HUDEP-2 (cell line): ENCODE data around the gene MRI1.
"Not testable (repeated sequence)": the region's sequence is repeated elsewhere in the genome, so short reads cannot be mapped to it uniquely, and the experiment has no call there.

Source experiments
- DNase-seq, 76 experiments: peaks; one replicate each; lab custom pipeline; 2025; ENCODE audit not compliant: unreplicated experiment in 76 of 76; lab: John Stamatoyannopoulos, UW

Gene MRI1

DNA sequence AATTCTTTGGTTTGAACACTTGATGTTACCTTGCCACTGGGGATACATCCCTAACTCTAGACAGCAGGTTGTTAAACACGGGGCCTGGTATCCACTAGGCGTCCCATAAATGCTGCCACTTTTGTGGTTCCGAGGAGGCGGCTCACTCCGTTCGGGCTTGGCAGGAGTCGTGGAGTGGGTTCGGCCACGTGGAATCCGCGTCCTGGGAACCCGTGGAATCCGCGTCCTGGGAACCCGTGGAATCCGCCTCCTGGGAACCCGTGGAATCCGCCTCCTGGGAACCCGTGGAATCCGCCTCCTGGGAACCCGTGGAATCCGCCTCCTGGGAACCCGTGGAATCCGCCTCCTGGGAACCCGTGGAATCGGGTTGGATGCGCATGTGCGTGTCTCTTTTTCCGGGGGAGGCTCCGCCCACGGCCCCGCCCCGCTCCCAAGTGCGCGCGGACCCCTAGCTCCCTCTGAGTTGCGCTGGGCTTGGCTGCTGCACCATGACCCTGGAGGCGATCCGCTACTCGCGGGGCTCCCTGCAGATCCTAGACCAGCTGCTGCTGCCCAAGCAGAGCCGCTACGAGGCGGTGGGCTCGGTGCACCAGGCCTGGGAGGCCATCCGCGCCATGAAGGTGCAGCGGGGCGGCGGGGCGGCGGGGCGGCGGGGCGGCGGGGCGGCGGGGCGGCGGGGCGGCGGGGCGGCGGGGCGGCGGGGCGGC, at the start of gene MRI1:
Gene MRI1, plus strand, starts transcription at position 422 of the 707 bp plus-strand sequence. Its CDS starts 67 bp downstream, at position 489.
- DNase-seq: peak in 53 of 76 experiments; percentile 13 to 74 (median 55)

- peak in 72 of 76 experiments; percentile 25 to 91 (median 72) for DNase-seq
Measured at GRCh38 chr19:13717194-13717643, 47.1 kb upstream of the MRI1 start.

DNA sequence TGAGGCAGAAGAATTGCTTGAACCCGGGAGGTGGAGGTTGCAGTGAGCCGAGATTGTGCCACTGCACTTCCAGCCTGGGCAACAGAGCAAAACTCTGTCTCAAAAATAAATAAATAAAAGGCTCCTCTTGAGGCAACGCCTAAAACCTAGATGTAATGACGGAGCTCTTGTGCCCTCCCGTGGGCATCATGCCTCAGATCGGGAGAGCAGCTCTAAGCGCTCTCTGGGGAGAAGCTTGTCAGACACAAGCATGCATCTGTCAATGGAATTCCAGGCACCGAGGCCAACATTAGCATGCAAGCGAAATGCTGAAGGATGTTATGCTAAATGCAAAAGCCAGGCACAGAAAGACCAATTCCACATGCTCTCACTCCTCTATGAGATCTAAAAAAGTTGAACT, 45.6 kb upstream of the MRI1 start:
- DNase-seq: peak in 44 of 76 experiments; percentile 3 to 60 (median 27)

- no peak for DNase-seq
Measured at GRCh38 chr19:13722146-13722545, 42.2 kb upstream of the MRI1 start.

DNA sequence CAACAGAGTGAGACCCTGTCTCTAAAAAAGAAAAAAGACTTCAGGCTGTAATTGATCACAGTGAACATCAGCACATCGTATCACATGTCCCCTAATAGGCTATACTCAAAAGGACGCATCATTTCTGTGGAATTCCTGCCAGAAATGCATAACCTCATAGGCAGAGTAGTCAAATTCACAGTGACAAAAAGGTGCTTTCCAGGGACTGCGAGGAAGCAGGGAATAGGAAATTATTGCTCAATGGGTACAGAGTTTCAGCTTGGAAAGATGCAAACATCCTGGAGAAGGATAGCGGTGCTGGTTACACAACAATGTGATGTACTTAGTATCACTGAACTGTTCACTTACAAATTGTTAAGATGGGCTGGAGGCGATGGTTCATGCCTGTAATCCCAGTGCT, 41.1 kb upstream of the MRI1 start:
- DNase-seq: no peak

DNA sequence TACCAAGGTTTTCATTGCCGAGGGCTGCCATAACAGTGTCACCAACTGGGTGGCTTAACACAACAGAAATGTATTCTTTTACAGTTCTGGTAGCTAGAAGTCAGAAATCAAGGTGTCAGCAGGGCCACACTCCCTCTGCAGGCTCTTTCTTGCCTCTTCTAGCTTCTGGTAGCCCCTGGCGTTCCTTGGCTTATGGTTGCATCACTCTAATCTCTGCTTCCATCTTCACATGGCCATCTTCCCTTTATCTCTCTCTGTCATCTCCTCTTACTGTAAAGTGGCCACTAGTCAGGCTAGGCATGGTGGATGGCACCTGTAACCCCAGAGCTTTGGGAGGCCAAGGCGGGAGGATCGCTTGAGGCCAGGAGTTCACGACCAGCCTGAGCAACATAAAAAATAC, 38.0 kb upstream of the MRI1 start:
- DNase-seq: no peak

DNA sequence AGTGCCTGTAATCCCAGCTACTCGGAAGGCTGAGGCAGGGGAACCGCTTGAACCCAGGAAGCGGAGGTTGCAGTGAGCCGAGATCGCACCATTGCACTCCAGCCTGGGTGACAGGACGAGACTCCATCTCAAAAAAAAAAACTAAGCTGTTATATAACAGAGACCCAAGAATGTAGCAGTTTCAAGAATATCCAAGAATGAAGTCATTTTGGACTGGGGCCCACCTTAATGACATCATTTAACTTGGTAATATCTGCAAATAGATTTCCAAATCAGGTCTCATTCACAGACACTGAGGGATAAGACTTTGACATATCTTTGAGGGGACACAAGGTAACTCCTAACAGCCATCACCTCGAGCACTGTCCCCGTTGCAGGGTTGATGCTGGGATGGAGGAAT, 36.5 kb upstream of the MRI1 start:
- no peak for DNase-seq

DNA sequence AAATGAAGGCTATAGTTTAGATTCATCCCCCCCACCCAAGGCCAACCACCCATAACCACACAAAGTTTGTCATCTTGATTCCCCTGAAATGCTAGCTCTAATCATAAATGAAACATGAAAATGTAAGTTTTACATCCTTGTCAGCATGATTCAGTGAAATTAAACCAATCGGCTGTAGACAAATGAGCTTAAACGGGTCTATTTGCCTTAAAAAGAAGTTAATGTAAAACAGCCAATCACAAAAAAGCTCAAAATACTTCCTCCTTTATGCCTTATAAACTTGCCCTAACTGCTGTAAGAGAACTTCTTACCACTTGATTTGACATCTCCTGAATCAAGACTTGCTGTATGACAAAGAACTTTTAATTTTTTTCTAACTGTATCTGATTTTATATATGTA, 34.5 kb upstream of the MRI1 start:
- peak in 1 of 76 experiments; percentile 5 for DNase-seq

DNA sequence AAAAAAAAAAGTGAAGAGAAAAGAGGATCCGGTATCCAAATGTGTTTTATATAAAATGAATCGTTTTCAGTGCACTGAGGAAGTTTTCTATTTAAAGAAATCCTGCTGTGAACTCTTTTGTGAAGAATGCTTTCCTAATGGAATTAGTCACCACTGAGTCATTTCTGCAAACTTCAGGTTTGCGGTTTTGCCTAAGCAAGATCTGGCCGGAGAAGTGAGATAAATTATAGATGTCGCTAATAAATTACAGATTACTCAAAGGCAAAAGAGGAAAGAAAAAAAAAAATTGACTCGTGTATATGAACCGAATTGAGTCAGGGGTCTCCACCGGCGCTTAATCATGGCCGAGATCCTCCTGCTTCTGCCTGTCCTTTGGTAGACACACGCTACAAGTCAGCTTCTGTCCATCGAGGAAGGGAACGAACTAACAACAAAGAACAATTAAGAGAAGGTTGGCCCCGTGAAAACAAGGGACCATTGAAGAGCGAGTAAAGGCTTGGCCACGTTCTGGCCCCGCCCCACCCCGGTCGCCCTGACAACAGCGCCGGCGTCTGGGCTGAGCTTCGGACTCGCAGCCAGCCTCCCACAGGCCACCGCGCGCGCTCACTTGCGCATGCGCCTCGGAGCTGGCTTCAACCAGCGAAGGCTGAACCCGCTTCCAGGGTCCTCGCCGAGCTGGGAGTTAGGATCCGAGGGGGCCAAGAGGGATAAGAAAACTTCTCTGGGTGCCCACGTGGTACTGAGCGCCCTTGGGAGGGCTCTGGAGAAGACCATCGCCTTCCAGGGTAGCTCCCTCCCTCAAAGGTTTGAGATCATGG, 33.0 kb upstream of the MRI1 start:
- peak in 75 of 76 experiments; percentile 62 to 99 (median 94) for DNase-seq

DNA sequence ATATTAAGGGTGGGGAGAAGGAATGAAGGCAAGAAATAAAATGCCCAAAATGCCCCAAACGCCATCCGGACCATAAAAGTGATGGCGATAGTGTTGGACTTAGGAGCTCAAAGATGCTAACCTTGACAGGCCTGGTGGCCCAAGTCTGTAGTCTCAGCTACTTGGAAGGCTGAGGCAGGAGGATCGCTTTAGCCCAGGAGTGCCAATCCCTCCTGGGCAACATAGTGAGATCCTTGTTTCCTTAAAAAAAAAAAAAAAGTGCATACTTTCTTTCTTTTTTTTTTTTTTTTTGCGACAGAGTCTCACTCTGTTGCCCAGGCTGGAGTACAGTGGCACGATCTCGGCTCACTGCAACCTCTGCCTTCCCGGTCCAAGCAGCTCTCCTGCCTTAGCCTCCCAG, 32.0 kb upstream of the MRI1 start:
- no peak for DNase-seq

DNA sequence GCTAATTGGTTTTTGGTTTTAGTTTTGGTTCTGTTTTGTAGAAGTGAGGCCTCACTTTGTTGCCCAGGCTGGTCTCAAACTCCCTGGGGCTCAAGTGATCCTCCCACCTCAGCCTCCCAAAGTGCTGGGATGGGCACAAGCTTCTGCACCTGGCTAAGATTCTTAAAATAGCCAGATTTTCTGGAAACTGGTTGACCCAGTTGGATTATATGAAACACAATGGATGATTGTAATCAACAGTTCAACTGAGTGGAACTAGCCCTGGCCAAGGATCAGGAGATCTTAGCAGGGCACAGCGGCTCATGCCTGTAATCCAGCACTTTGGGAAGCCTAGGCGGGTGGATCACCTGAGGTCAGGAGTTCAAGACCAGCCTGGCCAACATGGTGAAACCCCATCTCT, 29.6 kb upstream of the MRI1 start:
- DNase-seq: no peak

GRCh38 chr19:13738073-13738472, 26.2 kb upstream of the MRI1 start:
- no peak for DNase-seq

GRCh38 chr19:13741893-13742292, 22.4 kb upstream of the MRI1 start:
- no peak for DNase-seq

- DNase-seq: no peak
Measured at GRCh38 chr19:13742756-13743155, 21.6 kb upstream of the MRI1 start.

DNA sequence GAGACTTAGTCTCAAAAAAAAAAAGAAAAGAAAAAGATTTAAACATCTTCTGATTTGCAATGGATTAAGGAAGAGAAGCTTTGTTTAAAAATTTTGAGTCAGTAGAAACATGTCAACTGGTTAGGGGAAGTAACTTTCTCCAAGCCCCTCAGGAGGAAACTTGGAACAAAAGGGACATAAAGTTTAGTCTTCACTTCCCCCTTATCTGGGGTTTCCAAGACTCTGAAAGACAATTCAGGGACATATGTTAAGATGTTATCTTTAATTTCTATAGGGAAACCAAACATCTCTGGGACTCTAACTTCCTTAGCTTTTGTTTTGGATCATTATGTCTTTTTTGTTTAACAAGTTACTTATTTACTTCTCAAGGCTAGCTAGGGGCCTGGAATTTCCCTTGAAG, 20.1 kb upstream of the MRI1 start:
- DNase-seq: no peak

GRCh38 chr19:13747098-13747453, 17.2 kb upstream of the MRI1 start:
- DNase-seq: no peak

- peak in 21 of 76 experiments; percentile 8 to 47 (median 32) for DNase-seq
Measured at GRCh38 chr19:13748169-13748828, 16.0 kb upstream of the MRI1 start.

DNA sequence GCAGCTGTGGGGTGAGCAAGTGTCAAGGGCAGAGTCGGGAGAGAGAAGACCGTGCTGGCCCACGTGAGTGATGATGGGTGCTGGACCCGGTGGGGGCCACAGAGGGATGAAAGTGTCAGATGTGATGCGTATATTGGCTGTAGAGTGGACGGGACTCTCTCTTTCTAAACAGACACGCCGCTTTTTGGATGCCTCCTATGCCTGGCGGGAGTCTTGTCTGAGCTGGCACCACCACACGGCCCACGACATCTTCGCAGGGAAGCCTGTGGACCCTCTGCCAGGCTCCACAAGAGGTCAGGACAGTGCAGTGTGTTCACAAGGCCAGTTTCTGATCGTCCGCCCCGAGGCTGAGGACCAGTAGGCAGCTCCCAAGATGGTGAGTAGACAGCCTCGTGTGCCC, 12.9 kb upstream of the MRI1 start:
- DNase-seq: no peak

DNA sequence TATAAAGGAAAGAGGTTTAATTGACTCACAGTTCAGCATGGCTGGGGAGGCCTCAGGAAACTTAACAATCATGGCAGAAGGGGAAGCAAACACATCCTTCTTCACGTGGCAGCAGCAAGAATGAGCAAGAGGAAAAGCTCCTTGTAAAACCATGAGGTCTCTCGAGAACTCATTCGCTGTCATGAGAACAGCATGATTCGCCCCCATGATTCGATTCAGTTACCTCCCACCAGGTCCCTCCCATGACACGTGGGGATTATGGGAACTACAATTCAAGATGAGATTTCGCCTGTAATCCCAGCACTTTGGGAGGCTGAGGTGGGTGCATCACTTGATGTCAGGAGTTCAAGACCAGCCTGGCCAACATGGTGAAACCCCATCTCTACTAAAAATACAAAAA, 10.7 kb upstream of the MRI1 start:
- DNase-seq: not testable (repeated sequence)

GRCh38 chr19:13756210-13756609, 8.1 kb upstream of the MRI1 start:
- no peak for DNase-seq
